Neural cell (in vitro differentiated cells): Measurements from ENCODE around the gene SLC23A1. TPM values are rescaled to one million over a fixed set of nuclear protein-coding genes. Genes with fewer than 3 reads are reported as not detected.

Experiments
- H2AFZ ChIP-seq: fragments of 200-600, 300-800 bp; sonication (generic), shearing (Covaris generic); 2 replicates; pipeline ENCODE4 v1.6.0; 2014; ENCODE audit warnings: low read depth, mild to moderate bottlenecking, antibody characterized with exemption, low read length, moderate library complexity
- H3F3A ChIP-seq: fragments of 200-600 bp; shearing (Covaris generic); 2 replicates; pipeline ENCODE4 v1.6.1; 2016; ENCODE audit warnings: mild to moderate bottlenecking, moderate library complexity, mixed read lengths, antibody characterized with exemption, low read length; ENCODE audit not compliant: insufficient read depth, poor library complexity, severe bottlenecking
- H3K27ac ChIP-seq: fragments of 200-600, 300-800 bp; sonication (generic), shearing (Covaris generic); 2 replicates; pipeline ENCODE4 v1.5.1; 2014; ENCODE audit warnings: mild to moderate bottlenecking, low read length, moderate library complexity
- H3K27me3 ChIP-seq: fragments of 300-800, 200-600 bp; sonication (generic), shearing (Covaris generic); 2 replicates; pipeline ENCODE4 v1.6.0; 2014; ENCODE audit warnings: mild to moderate bottlenecking, low read depth, low read length, moderate library complexity; ENCODE audit not compliant: insufficient read depth
- H3K36me3 ChIP-seq: fragments of 300-800, 200-600 bp; sonication (generic), shearing (Covaris generic); 2 replicates; pipeline ENCODE4 v1.5.1; 2014; ENCODE audit warnings: mild to moderate bottlenecking, antibody characterized with exemption, low read length, moderate library complexity; ENCODE audit not compliant: insufficient read depth
- H3K4me2 ChIP-seq: fragments of 300-800, 200-600 bp; sonication (generic), shearing (Covaris generic); 2 replicates; pipeline ENCODE4 v1.6.0; 2014; ENCODE audit warnings: mild to moderate bottlenecking, low read length
- H3K4me3 ChIP-seq: fragments of 300-800, 200-600 bp; sonication (generic), shearing (Covaris generic); 2 replicates; pipeline ENCODE4 v1.5.1; 2014; ENCODE audit warnings: mild to moderate bottlenecking, low read length, moderate library complexity
- H3K79me2 ChIP-seq: fragments of 200-600 bp; shearing (Covaris generic); replicated peaks from 2 replicates; pipeline ENCODE4 v1.6.0; 2014; ENCODE audit warnings: mild to moderate bottlenecking, low read length, moderate library complexity; ENCODE audit not compliant: insufficient read depth
- H3K9ac ChIP-seq: fragments of 300-800, 200-600 bp; sonication (generic), shearing (Covaris generic); 2 replicates; pipeline ENCODE4 v1.6.1; 2016; ENCODE audit warnings: mild to moderate bottlenecking, low read length, mixed read lengths
- H3K9me2 ChIP-seq: fragments of 200-600 bp; shearing (Covaris generic); 2 replicates; pipeline ENCODE4 v1.6.1; 2016; ENCODE audit warnings: mild to moderate bottlenecking, low read length, mixed read lengths; ENCODE audit not compliant: insufficient read depth
- H3K9me3 ChIP-seq: fragments of 200-600, 300-800 bp; sonication (generic), shearing (Covaris generic); 2 replicates; pipeline ENCODE4 v1.6.1; 2016; ENCODE audit warnings: mild to moderate bottlenecking, mixed run types, low read length, moderate library complexity, mixed read lengths
- H4K20me1 ChIP-seq: fragments of 200-600 bp; shearing (Covaris generic); 2 replicates; pipeline ENCODE4 v1.6.1; 2016; ENCODE audit warnings: mild to moderate bottlenecking, mixed run types; ENCODE audit not compliant: insufficient read depth
- EP300 ChIP-seq: fragments of 450-650 bp; conservative IDR thresholded peaks from 2 replicates; pipeline ENCODE4 v1.6.1; 2014; ENCODE audit warnings: antibody characterized with exemption, mild to moderate bottlenecking, moderate library complexity; ENCODE audit not compliant: poor library complexity, severe bottlenecking
- EZH2 ChIP-seq: fragments of 200-600, 300-800 bp; shearing (Covaris generic), sonication (generic); IDR thresholded peaks from 2 replicates; pipeline ENCODE4 v1.6.1; 2014; ENCODE audit warnings: antibody characterized with exemption, low read length, borderline replicate concordance, mild to moderate bottlenecking; ENCODE audit not compliant: insufficient read depth, poor library complexity, severe bottlenecking
- MXI1 ChIP-seq: fragments of 450-650 bp; conservative IDR thresholded peaks from 2 replicates; pipeline ENCODE4 v1.6.1; 2014; ENCODE audit warnings: antibody characterized with exemption, mild to moderate bottlenecking; ENCODE audit not compliant: poor library complexity, severe bottlenecking
- POLR2AphosphoS5 ChIP-seq: IDR thresholded peaks from 2 replicates; pipeline ENCODE4 v1.6.1; 2012
- RAD21 ChIP-seq: fragments of 450-650 bp; conservative IDR thresholded peaks from 2 replicates; pipeline ENCODE4 v1.6.1; 2014; ENCODE audit warnings: antibody characterized with exemption, mild to moderate bottlenecking, moderate library complexity
- REST ChIP-seq: IDR thresholded peaks from 2 replicates; pipeline ENCODE4 v1.6.1; 2012; ENCODE audit warnings: borderline replicate concordance
- SMC3 ChIP-seq: fragments of 450-650 bp; conservative IDR thresholded peaks from 2 replicates; pipeline ENCODE4 v1.6.1; 2014; ENCODE audit warnings: antibody characterized with exemption, mild to moderate bottlenecking, moderate library complexity; ENCODE audit not compliant: poor library complexity
- TAF1 ChIP-seq: IDR thresholded peaks from 2 replicates; pipeline ENCODE4 v1.6.1; 2012; ENCODE audit warnings: low read depth
- polyA plus RNA-seq: library from polyadenylated mRNA; depleted of rRNA; stranded (reverse); fragments of >200 nt; gene quantifications from 2 replicates; pipeline ENCODE4 v1.2.3, GENCODE V29; 2014
- TF ChIP-seq, protein P1 (sequence below): fragments of 450-650 bp; IDR thresholded peaks from 2 replicates; pipeline ENCODE4 v1.5.1; 2014; ENCODE audit warnings: antibody characterized with exemption, mild to moderate bottlenecking, moderate library complexity; ENCODE audit not compliant: poor library complexity, severe bottlenecking

The SLC23A1 gene
- polyA plus RNA-seq, 1 donor from 2014 or later, result not detected

DNA sequence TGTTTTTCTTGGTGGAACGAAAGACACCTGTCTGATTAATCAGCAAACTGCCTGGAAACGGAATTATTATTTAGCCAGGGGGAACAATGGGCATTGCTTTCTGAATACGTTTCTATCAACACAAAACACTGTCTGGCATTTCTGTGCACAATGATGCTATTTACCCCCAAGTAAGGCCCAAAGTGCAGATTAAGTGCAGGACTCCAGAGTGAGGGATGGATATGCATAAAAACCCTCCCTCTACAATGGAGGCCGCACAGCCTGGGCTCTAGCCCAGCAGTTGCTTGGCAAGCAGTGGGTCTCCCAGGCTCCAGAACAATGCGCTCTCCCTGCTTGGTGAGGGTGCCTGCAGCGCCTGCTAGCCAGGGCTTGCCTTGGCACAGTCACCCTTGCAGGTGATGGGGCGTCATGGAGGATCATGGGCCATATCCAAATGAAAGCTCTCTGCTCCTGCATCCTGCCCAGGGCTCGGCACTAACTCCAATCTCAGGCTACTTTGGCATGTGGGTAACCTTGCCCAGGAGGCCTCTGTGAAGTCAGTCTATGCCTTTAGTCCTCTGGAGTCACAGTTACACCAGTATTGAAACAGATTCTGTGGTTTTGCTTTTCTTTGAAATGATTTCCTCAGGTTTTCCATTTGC, 32.2 kb upstream of the SLC23A1 start:
- no peaks in the 10 kb centered on the region for H3K9me3 ChIP-seq
- no peaks in the 10 kb centered on the region for H3K9me2 ChIP-seq
- H4K20me1 ChIP-seq, result no peaks in the 10 kb centered on the region
- H3K79me2 ChIP-seq, result no peaks in the 10 kb centered on the region
- H3F3A ChIP-seq, result no peaks in the 10 kb centered on the region
- H2AFZ ChIP-seq, result no peak overlapping the region
- H3K4me2 ChIP-seq, result no peak overlapping the region
- H3K4me3 ChIP-seq, result no peak overlapping the region
- peaks cover 4% of the 10 kb centered on the region for H3K36me3 ChIP-seq
- no peak overlapping the region for H3K9ac ChIP-seq
- no peak for TF ChIP-seq MXI1
- TF ChIP-seq RAD21, result no peak
- TF ChIP-seq EZH2, result no peak
- no peak for TF ChIP-seq EP300
- no peak for TF ChIP-seq TAF1
- TF ChIP-seq, protein P1, sequence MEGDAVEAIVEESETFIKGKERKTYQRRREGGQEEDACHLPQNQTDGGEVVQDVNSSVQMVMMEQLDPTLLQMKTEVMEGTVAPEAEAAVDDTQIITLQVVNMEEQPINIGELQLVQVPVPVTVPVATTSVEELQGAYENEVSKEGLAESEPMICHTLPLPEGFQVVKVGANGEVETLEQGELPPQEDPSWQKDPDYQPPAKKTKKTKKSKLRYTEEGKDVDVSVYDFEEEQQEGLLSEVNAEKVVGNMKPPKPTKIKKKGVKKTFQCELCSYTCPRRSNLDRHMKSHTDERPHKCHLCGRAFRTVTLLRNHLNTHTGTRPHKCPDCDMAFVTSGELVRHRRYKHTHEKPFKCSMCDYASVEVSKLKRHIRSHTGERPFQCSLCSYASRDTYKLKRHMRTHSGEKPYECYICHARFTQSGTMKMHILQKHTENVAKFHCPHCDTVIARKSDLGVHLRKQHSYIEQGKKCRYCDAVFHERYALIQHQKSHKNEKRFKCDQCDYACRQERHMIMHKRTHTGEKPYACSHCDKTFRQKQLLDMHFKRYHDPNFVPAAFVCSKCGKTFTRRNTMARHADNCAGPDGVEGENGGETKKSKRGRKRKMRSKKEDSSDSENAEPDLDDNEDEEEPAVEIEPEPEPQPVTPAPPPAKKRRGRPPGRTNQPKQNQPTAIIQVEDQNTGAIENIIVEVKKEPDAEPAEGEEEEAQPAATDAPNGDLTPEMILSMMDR, result no peak
- TF ChIP-seq POLR2AphosphoS5, result no peak
- no peak for TF ChIP-seq REST
- TF ChIP-seq SMC3, result no peak
- H3K27me3 ChIP-seq, result no peaks in the 10 kb centered on the region
- H3K27ac ChIP-seq, result no peak overlapping the region

DNA sequence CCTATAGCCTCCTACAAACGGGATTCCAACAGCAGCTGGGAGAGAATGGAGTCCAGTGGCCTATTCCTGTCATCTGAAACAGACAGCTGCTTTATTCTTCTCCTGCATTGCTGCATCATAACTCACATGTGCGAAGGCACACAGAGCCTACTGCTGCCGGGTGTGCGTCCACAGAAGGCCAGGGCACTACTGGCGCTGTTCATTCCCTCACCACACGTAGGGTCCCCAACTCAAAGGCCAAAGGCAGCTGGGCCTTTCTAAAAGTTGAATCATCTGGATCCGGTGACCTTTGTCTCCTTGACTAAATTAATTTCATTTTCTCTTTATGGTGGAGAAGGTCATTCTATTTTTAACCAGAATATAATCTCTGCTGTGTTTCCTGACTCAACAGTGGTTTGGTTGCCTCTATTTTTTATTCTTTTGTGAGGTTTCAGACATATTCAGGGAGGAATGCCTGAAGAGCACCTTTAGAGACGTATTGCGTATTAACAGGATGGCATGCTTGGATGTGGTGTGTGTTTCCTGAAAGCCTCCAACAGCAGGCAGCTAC, 31.6 kb upstream of the SLC23A1 start:
- H3F3A ChIP-seq, result no peaks in the 10 kb centered on the region
- no peaks in the 10 kb centered on the region for H3K9me3 ChIP-seq
- no peaks in the 10 kb centered on the region for H3K79me2 ChIP-seq
- no peak overlapping the region for H3K4me3 ChIP-seq
- TF ChIP-seq POLR2AphosphoS5 (no peak), RAD21 (no peak), TAF1 (no peak), MXI1 (no peak)
- no peaks in the 10 kb centered on the region for H3K9me2 ChIP-seq
- H3K27ac ChIP-seq, result no peak overlapping the region
- H4K20me1 ChIP-seq, result no peaks in the 10 kb centered on the region
- no peak overlapping the region for H2AFZ ChIP-seq
- H3K9ac ChIP-seq, result no peak overlapping the region
- no peaks in the 10 kb centered on the region for H3K27me3 ChIP-seq
- H3K36me3 ChIP-seq, result peaks cover 4% of the 10 kb centered on the region
- no peak overlapping the region for H3K4me2 ChIP-seq
